Psoas muscle (tissue), 8 donors: ENCODE results near the gene PIEZO1. TPM values are rescaled to one million over a fixed set of nuclear protein-coding genes. Genes with fewer than 3 reads are reported as not detected.

Source experiments
- ATAC-seq, 4 donors: fragments of 200-7000 bp; cut with Tn5 transposase; one replicate each; pipeline ENCODE4 v1.9.1; 2020; ENCODE audit warnings: moderate library complexity in 3 of 4, mild to moderate bottlenecking in 2 of 4
- DNase-seq, 2 donors: peaks; one replicate each; pipeline ENCODE4 v3.0.0-alpha.2; 2020
- H3K27ac ChIP-seq: fragments of 200-600 bp; one replicate; pipeline ENCODE4 v1.8.0; 2022
- H3K27me3 ChIP-seq, 3 donors: fragments of 200-600 bp in 1 of 3; one replicate each; pipeline versions ENCODE4 v1.6.1 to v1.8.0; 2013 to 2022; ENCODE audit warnings: low read length in 2 of 3, mild to moderate bottlenecking in 2 of 3, moderate library complexity in 1 of 3; ENCODE audit not compliant: insufficient read depth in 3 of 3
- H3K36me3 ChIP-seq, 2 donors: fragments of 200-600 bp in 1 of 2; one replicate each; pipeline versions ENCODE4 v1.6.1 to v1.8.0; 2013 to 2022; ENCODE audit warnings: low read depth in 1 of 2, mild to moderate bottlenecking in 1 of 2, moderate library complexity in 1 of 2; ENCODE audit not compliant: insufficient read depth in 1 of 2
- H3K4me1 ChIP-seq: fragments of 200-600 bp; one replicate; pipeline ENCODE4 v1.8.0; 2022
- H3K4me3 ChIP-seq: fragments of 200-600 bp; one replicate; pipeline ENCODE4 v1.8.0; 2022; ENCODE audit warnings: mild to moderate bottlenecking
- H3K9me3 ChIP-seq: fragments of 200-600 bp; one replicate; pipeline ENCODE4 v1.8.0; 2022
- CTCF ChIP-seq: fragments of 200-600 bp; IDR thresholded peaks from one replicate; pipeline ENCODE4 v1.8.0; 2022; ENCODE audit warnings: antibody characterized with exemption
- WGBS, 3 donors: extraction: QIAGEN DNeasy Blood & Tissue Kit; methylation state at CpG; one replicate each; pipeline versions ENCODE4 v1.1.6 to v1.1.7; 2013; 5-methylcytosine and 5-hydroxymethylcytosine counted together
- intact Hi-C, 2 donors: fragments of 100-400 bp; cut with DNase I; formaldehyde crosslinking; loops; one replicate each; pipeline versions ENCODE4 v1.11.0 to v1.14.2; 2022
- polyA plus RNA-seq, 3 donors: library from polyadenylated mRNA; stranded (reverse); fragments of 200-250 nt; gene quantifications; one replicate each; pipeline ENCODE4 v1.2.3, GENCODE V29; 2013
- total RNA-seq, 4 donors: library from RNA; stranded (reverse); fragmentation: NEBNext Ultra II Directional in 2 of 4; extraction: Animal tissue kit (Norgen Biotek cat#: 25700) in 2 of 4; gene quantifications; one replicate each; pipeline versions ENCODE4 v1.2.1 to v1.2.4, GENCODE V29; 2021 to 2023
- donor health status: healthy with polysubstance abuse.
- donor health status: DM: no; HTN: no; CAD: no; lungs with moderate emphysema.
- donor health status: Bipolar disorder and iron deficiency.
- donor health status: healthy.
- donor health status: DM: yes; HTN: yes; CAD: no.
- donor health status: DM: no; HTN: no; CAD: no.
- donor health status: DM: no; HTN: no; CAD: no.
- donor health status: DM: yes; HTN: yes; CAD: no.

The PIEZO1 gene
- total and polyA plus RNA-seq, 7 donors: 7.2 to 26.8 (median 10.2) TPM

DNA sequence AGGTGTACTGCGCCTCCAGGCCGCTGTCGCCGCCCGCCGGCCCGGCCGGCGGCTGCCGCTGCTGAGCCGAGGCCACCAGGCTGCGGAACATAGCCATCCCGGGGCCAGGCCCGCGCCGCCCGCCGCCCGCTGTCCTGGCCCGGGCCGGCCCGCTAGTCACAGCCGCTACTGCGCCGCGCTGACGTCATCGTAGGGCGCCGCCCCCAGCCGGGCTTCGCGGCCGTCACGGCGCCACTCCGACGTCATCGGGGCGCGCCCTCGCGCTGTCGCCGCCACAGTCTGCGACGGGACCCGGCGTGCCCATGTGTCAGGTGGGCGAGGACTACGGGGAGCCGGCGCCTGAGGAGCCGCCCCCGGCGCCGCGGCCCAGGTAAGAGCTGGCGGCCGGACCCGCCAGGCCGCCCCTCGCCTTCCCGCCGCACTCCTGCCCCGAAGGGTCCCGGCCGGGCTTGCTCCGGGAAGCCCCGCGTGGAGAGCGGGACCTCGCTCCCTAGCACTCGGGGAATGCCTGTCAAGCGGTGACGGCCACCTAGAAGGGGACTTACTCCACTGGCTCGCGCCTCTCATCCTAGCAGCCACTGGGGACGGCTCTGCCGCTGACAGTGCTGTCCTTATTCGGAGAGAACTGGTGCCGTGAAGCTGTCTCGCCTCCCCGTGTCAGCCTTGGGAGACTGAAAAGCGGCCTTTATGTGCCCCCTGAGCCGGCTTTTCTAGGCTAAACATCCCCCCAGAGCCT is 78.6 kb downstream of the PIEZO1 start, which contains the start of the genes CTU2 and RNF166:
Gene CTU2 (plus strand): TSS at position 275 of the 736 bp plus-strand sequence. CDS start 28 bp downstream, at position 303.
Gene RNF166 (minus strand): TSS at position 180 of the 736 bp plus-strand sequence. CDS start 83 bp downstream, at position 97.
- ATAC-seq (peak; percentile 93 to 96 (median 94)), DNase-seq (peak; percentile 94 to 97)
- Histone ChIP-seq H3K27me3 (no peaks in the 10 kb centered on the region), H3K4me1 (peaks cover 18% of the 10 kb centered on the region), H3K4me3 (peak within 1 kb of the TSS; percentile 88), H3K36me3 (peaks cover 0 to 20% of the 10 kb centered on the region in 2 donors), H3K27ac (peak within 1 kb of the TSS; percentile 91), H3K9me3 (no peaks in the 10 kb centered on the region)
- WGBS, 3 donors: 0 to 1% (median 0%) methylated on average over 49 to 86 of the region's 86 CpGs
- intact Hi-C loops: loop anchor here (5.0 kb wide), 2 partner anchors 44 to 139 kb away; partner anchors contain the start of gene MVD (in 1 of the 2)
- no peak for TF ChIP-seq CTCF

GRCh38 chr16:88705801-88706228 is 79.2 kb downstream of the PIEZO1 start:
- Histone ChIP-seq H3K9me3 (no peaks in the 10 kb centered on the region), H3K36me3 (peaks cover 0 to 22% of the 10 kb centered on the region in 2 donors), H3K27me3 (no peaks in the 10 kb centered on the region), H3K4me3 (peak overlapping the region; percentile 88), H3K4me1 (peaks cover 18% of the 10 kb centered on the region), H3K27ac (peak overlapping the region; percentile 91)
- 0 to 1% (median 0%) methylated on average over 21 to 57 of the region's 57 CpGs for WGBS, 3 donors
- TF ChIP-seq CTCF: no peak
- ATAC-seq (peak; percentile 1 to 50 (median 31)), DNase-seq (no peak)
- intact Hi-C loops: loop anchor here (5.0 kb wide), 2 partner anchors 44 to 139 kb away; partner anchors contain the start of gene MVD (in 1 of the 2)

GRCh38 chr16:88705076-88705684 is 79.8 kb downstream of the PIEZO1 start:
- Histone ChIP-seq H3K4me3 (peak overlapping the region; percentile 88), H3K4me1 (peaks cover 18% of the 10 kb centered on the region), H3K36me3 (peaks cover 0 to 26% of the 10 kb centered on the region in 2 donors), H3K27me3 (no peaks in the 10 kb centered on the region), H3K27ac (peak overlapping the region; percentile 91), H3K9me3 (no peaks in the 10 kb centered on the region)
- intact Hi-C loops: loop anchor here (5.0 kb wide), 2 partner anchors 43 to 138 kb away; partner anchors contain the start of gene MVD (in 1 of the 2)
- no peak for TF ChIP-seq CTCF
- 33 to 41% (median 35%) methylated on average over 9 of the region's 9 CpGs for whole genome bisulfite sequencing, 3 donors
- ATAC-seq (no peak), DNase-seq (no peak)

- H3K9me3 ChIP-seq: no peaks in the 10 kb centered on the region
- TF ChIP-seq CTCF: no peak
- peak overlapping the region; percentile 6 for H3K27ac ChIP-seq
- ATAC-seq (no peak), DNase-seq (no peak)
- H3K36me3 ChIP-seq: peaks cover 0 to 33% of the 10 kb centered on the region in 2 donors
- H3K27me3 ChIP-seq: no peaks in the 10 kb centered on the region
- peaks cover 18% of the 10 kb centered on the region for H3K4me1 ChIP-seq
- peak overlapping the region; percentile 8 for H3K4me3 ChIP-seq
- 63 to 69% (median 67%) methylated on average over 20 to 26 of the region's 26 CpGs for WGBS, 3 donors
- intact Hi-C loops: no loop called here
These were observed 81.3 kb downstream of the PIEZO1 start for GRCh38 chr16:88703486-88704309.
